Measurements from ENCODE around the gene GRAMD1B.

The GRAMD1B gene

DNA sequence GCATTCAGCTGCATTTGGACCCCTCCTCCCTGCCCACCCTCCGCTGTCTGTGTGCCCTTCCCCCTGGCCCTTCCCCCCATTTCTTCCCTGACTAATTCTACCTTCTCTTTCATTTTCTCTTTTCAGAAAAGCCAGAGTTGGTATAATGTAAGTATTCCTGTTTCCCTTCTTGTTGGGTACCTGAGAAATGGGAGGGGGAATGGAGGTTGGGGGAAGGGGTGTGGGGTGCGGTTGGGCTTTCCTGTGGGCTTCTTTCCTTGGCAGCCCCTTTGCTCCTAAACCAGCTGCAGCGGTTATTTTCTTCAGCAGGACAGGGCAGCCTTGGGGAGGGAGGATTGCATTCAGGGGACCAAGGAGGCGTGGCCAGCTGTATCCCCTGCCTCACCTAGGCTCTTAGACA lies 154.1 kb downstream of the GRAMD1B start:
- no peak for TF ChIP-seq GATA1 (IDR thresholded peaks at IDR 0.05; ENCODE audit: low read depth, low read length)
- no peak for TF ChIP-seq POLR2A (IDR thresholded peaks at IDR 0.05; ENCODE audit: low read length)
- DNase-seq: no peak

DNA sequence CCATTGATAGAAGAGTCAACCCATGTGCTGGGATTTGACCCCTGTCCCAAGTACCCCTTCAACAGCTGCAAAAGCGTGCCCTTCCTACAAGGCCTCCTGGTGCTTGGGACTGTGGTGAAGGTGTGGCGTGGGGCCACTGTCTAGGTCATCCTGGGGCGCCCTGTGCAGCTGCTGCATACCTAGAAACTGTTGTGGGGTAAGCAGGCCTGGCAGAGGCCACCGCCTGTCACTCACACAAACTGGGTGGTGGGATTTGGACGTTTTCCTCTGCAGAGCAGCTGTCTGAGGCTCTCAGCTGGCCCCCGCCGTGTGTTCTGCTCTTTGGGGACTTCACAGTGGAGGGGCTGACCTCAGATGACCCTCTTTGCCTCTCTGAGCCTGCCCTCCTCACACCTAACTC lies 154.7 kb downstream of the GRAMD1B start:
- TF ChIP-seq POLR2A (IDR thresholded peaks at IDR 0.05; ENCODE audit: low read length) (no peak), GATA1 (IDR thresholded peaks at IDR 0.05; ENCODE audit: low read depth, low read length) (no peak)
- DNase-seq: no peak

GRCh38 chr11:123585206-123585605 lies 155.1 kb downstream of the GRAMD1B start:
- TF ChIP-seq GATA1 (IDR thresholded peaks at IDR 0.05; ENCODE audit: low read depth, low read length) (no peak), POLR2A (IDR thresholded peaks at IDR 0.05; ENCODE audit: low read length) (no peak)
- no peak for DNase-seq

DNA sequence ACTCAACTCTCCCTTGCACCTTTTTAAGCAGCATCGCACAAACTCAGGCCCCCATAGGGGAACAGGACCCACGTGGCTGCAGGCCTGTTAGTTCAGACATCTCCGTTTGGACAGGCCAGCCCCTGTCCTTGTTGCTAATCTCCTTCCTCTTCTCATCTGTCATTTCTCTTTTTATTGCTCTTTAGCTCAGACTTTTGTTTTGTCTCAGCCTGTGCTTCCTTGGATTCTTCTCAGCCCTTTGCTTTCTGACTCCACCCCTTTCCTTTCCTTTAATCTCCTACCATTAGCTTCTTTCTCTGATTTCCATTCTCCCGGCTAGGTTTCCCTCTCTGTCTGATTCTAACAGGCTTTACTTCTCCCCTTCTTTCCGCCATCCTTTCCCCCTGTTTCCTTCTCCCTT lies 155.6 kb downstream of the GRAMD1B start:
- TF ChIP-seq POLR2A (IDR thresholded peaks at IDR 0.05; ENCODE audit: low read length) (no peak), GATA1 (IDR thresholded peaks at IDR 0.05; ENCODE audit: low read depth, low read length) (no peak)
- DNase-seq: no peak

DNA sequence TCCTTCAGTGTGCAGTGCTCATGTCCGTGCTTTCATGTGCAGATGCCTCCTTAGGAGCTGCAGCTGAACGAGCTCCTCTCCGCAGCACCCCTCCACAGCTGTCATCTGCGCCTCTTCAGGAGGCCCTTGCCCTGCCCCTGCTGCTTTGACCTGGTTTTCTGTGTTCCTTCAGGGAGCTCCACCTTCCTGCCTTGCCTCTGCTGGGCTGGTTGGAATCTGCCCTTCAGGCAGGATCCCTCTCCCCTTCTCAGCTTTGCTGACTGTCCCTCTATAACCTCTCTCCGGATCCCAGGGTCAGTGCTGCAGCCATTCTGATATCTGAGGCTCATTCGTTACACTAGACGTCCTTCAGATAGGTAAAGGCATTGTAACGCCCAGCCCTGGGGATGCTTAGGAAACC lies 156.5 kb downstream of the GRAMD1B start:
- TF ChIP-seq POLR2A (IDR thresholded peaks at IDR 0.05; ENCODE audit: low read length): no peak
- TF ChIP-seq GATA1 (IDR thresholded peaks at IDR 0.05; ENCODE audit: low read depth, low read length): no peak
- DNase-seq: no peak

GRCh38 chr11:123587044-123587443 lies 157.0 kb downstream of the GRAMD1B start:
- no peak for DNase-seq
- TF ChIP-seq GATA1 (IDR thresholded peaks at IDR 0.05; ENCODE audit: low read depth, low read length) (no peak), POLR2A (IDR thresholded peaks at IDR 0.05; ENCODE audit: low read length) (no peak)

DNA sequence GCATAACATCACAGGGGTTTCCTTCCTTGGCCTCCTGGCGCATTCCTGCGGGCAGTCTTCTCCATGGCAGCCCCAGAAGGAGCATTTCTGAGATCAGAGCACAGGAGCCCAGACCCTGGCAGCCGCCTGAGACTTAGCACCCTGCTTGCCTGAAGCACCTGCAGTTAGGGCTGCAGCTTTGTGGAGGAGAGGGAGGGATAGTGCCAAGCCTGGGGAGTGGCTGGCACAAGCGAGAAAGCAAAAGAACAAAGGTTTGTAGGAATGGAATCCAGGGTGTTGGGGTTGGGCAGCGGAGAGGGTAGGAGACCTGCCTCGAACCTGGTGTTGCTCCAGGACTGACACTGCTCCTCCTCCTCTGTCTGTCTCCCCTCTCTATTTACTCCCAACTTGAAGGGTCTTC lies 157.5 kb downstream of the GRAMD1B start:
- TF ChIP-seq GATA1 (IDR thresholded peaks at IDR 0.05; ENCODE audit: low read depth, low read length): no peak
- DNase-seq: no peak

GRCh38 chr11:123588117-123588863 lies 158.2 kb downstream of the GRAMD1B start:
- TF ChIP-seq POLR2A (IDR thresholded peaks at IDR 0.05; ENCODE audit: low read length) (no peak), GATA1 (IDR thresholded peaks at IDR 0.05; ENCODE audit: low read depth, low read length) (no peak)
- no peak for DNase-seq

- no peak for TF ChIP-seq GATA1 (IDR thresholded peaks at IDR 0.05; ENCODE audit: low read depth, low read length)
- no peak for TF ChIP-seq POLR2A (IDR thresholded peaks at IDR 0.05; ENCODE audit: low read length)
- no peak for DNase-seq
These were observed 158.8 kb downstream of the GRAMD1B start for GRCh38 chr11:123588864-123589262.

DNA sequence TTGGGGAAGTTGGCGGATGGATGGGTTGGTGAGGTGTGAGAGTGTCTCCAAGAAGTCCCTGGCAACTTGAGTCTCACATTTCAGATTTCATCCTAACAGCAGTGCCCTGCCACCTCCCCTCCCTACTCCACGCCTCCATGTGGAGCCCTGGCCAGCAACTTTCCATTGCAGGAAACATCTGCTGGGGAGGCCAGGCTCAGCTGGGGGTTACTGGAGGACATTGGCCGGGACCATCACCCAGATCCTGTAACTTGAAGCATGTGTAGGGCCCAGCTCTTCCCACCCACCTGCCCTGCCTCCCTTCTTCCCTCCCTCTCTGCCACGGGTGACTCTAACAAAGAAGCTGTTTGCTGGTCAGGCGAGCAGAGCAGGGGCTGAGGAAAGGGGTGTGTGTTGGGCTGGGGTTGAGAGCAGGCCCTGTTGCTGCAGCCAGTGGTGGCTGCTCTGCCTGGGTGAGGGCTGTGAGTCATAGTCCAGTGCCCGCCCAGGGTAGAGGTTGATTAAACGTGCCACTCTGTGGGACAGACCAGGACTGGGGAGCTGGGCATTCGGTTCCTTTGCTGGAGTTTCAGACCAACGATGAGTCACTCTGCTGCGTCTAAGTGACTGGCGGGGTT lies 160.3 kb downstream of the GRAMD1B start:
- no peak for TF ChIP-seq POLR2A (IDR thresholded peaks at IDR 0.05; ENCODE audit: low read length)
- no peak for TF ChIP-seq GATA1 (IDR thresholded peaks at IDR 0.05; ENCODE audit: low read depth, low read length)
- no peak for DNase-seq

DNA sequence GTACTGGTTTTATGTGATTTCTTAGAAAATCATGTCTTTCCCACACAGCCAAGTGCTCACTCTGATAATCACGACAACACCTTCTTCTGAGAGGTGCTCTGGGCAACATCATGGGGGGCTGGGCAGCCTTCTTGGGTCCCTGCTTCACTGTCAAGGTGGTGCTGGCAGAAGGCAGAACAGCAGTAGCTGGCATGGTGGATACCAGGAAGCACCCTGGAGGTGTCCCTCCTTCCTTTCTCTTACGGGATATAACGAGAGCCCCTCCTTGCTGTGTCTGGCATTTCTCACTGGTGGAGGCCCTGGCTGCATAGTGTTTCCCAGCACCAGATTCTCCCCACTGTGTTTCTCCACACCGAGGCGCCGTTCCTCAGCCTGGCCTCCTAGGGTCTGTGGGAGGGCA lies 163.5 kb downstream of the GRAMD1B start:
- TF ChIP-seq GATA1 (IDR thresholded peaks at IDR 0.05; ENCODE audit: low read depth, low read length): no peak
- TF ChIP-seq POLR2A (IDR thresholded peaks at IDR 0.05; ENCODE audit: low read length): no peak
- DNase-seq: no peak

DNA sequence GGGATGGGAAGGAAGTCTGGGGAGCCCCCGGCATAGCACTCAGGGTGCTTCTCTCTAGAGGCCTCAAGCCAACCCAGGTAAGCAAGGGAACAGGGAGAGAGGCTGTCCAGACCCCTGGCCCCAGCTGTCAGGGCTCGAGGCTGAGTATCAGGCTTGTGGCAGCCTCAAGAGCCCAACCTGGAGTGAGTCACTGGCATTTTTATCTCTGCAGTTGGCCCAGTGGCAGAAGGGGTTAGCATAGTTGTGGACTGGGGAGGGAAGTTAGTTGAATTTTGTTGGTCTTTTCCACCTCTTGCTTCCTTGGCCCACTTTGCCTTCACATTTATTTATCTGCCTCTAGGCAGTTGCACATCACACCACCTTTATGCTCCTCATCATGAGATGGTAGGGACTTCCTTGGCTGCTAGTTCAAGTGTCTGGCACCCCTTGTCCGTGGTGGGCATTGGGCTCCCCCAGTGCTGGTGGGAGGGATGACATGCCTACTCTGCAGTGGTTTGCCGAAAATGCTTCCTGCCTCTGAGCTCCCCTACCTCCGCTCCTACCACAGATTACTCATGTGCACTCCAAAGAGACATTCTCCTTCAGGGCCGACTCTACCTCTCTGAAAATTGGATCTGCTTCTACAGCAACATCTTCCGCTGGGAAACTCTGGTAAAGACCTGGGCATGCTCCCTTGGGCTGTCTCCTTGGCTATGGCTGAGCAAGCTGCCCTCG lies 164.3 kb downstream of the GRAMD1B start:
- DNase-seq: no peak
- TF ChIP-seq POLR2A (IDR thresholded peaks at IDR 0.05; ENCODE audit: low read length): no peak
- no peak for TF ChIP-seq GATA1 (IDR thresholded peaks at IDR 0.05; ENCODE audit: low read depth, low read length)

DNA sequence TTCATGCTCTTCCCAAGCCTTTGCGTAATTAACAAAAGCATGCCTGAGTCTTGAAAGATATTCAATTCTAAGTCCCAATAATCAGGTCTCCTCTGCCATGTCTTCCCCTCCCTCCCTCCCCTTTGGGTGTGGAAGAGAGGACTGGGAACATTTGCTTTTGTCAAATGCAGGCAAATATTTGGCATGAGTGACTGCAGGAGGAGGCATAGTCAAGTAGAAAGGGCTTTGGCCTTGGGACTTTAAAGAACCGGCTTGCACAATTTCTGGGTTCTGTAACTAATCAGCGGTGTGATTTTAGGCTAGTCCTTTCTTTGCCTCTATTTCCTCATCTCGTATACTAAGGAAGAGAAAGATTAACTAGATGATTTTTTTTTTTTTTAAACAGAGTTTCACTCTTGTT lies 164.9 kb downstream of the GRAMD1B start:
- TF ChIP-seq GATA1 (IDR thresholded peaks at IDR 0.05; ENCODE audit: low read depth, low read length): no peak
- TF ChIP-seq POLR2A (IDR thresholded peaks at IDR 0.05; ENCODE audit: low read length): no peak

DNA sequence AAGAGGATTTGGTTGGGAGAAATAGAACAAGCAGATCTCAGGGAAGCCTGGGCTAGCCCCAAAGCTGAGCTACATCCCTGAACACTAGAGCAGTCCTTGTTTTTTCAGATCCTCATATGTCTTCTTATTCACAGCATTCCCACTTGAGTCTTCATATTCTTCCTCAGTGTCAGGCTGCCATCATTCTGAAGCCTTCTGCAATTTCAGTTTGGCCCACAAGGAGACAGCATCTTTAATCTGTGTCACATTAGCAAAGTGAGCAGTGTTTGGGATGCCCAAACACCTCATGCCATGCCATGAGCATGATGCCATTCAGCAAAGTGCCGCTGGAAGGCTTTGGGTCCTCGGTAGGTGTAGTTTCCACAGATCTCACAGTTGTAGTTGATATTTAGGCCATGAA lies 167.8 kb downstream of the GRAMD1B start:
- TF ChIP-seq GATA1 (IDR thresholded peaks at IDR 0.05; ENCODE audit: low read depth, low read length) (no peak), POLR2A (IDR thresholded peaks at IDR 0.05; ENCODE audit: low read length) (no peak)
- DNase-seq: no peak

More for the DNA sequence above, 164.9 kb downstream of the GRAMD1B start:
- DNase-seq: no peak

- DNase-seq: no peak
These were observed 171.1 kb downstream of the GRAMD1B start for GRCh38 chr11:123601136-123601535.

More at GRCh38 chr11:123601136-123601535, 171.1 kb downstream of the GRAMD1B start:
- no peak for TF ChIP-seq POLR2A (IDR thresholded peaks at IDR 0.05; ENCODE audit: low read length)
- TF ChIP-seq GATA1 (IDR thresholded peaks at IDR 0.05; ENCODE audit: low read depth, low read length): no peak

Data from erythroblast (primary cell).